Suppressor macrophage treated with lipopolysaccharide for 1 hour (primary cell): ENCODE data around the gene PTPRG.
"Not testable (repeated sequence)": the region's sequence is repeated elsewhere in the genome, so short reads cannot be mapped to it uniquely, and the experiment has no call there.

ENCODE experiments used
- DNase-seq, 3 donors: peaks; one replicate each; pipeline ENCODE4 v3.0.0-alpha.2; 2020 to 2022

PTPRG gene

DNA sequence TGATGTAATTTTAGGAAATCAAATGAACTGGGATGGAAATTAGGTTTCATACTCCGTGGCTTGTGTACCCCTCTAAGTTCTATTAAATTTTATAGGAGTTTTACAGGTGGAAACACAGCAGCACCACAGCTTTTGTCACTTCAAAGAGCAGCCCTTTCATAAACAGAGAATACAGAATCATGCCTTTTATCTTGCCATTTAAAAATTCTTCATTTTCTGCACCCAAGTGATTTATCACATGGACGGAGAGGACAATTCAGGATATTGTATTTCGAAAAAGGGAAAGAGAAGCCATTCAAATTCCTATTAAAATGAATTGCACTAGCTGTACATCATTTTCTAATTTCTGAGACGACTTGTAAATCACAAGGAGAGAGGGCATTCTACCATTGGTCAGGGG lies 245.4 kb downstream of the PTPRG start:
- DNase-seq, result no peak

DNA sequence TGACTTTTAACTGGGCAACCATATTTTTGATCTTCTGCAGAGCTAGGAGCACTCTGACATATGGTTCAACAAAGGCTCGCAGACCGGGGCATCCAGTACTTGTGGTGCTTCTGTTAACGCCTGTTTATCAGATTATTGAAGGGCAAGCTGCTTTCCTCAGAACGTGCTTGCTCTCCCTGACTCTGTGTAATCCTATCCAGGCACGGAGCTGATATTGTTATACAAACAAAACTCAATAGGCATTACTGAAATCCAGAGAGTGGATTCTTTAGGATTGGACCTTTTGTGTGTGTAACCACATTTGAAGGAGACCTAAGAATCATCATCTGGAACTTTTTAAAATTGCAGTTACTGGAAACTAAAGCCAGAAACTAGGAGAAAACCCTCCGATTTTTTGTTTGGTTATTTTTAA lies 246.5 kb downstream of the PTPRG start:
- no peak for DNase-seq

DNA sequence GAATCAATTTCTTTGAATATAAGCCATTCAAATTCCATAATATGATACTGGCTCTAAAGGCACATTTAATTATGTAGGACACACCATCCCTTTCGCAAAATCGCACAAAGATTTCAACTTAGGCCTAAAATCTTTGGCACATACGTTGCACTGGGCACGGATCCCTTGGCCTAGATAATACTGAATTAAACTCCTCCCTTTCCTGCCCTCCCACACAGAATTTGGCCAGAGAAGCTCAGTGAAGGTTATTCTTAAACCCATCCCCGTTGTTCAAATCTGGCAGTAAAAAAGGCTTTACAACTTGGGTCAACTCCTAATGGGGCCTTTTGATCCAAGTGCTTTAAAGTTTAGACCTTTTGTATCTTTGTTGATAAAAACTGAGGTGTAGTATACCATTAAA lies 247.2 kb downstream of the PTPRG start:
- DNase-seq, result no peak

DNA sequence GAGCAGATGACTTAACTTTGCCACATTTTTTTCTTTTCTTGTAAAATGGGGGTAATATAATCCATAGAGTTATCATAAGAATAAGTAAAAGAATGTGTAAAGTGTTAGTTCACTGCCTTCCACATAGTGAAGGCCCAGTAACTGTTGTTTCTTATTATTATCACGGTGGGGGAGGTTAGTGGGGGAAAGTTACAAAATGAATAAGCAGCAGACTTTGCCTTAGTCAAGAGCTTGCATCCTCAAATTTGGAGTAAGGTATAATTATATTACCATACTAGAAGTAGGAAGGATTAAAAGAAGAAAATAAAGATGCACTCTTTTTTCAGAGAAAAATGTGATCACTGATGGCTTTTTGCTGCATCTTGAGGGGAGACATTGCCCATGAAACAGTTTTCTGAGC lies 247.6 kb downstream of the PTPRG start:
- DNase-seq, result no peak

DNA sequence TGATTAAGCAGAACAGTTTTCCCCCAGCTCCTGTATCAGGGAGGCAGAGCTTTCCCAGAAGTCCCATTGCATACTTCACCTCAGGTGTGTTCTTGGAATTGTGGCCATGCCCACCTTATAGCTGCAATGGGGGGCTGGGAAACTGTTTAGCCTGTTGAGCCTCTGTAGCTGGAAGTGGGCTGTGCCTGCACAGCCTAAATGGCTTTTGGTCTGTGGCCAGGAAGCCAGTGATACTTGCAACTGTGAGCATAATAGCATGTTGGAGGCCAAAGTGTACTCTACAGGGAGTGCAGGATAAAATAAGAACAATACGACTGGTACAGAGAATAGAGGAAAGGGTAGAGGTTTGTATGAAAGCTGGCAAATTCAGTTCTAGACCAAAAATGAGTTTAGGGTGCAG lies 248.5 kb downstream of the PTPRG start:
- DNase-seq, result no peak

DNA sequence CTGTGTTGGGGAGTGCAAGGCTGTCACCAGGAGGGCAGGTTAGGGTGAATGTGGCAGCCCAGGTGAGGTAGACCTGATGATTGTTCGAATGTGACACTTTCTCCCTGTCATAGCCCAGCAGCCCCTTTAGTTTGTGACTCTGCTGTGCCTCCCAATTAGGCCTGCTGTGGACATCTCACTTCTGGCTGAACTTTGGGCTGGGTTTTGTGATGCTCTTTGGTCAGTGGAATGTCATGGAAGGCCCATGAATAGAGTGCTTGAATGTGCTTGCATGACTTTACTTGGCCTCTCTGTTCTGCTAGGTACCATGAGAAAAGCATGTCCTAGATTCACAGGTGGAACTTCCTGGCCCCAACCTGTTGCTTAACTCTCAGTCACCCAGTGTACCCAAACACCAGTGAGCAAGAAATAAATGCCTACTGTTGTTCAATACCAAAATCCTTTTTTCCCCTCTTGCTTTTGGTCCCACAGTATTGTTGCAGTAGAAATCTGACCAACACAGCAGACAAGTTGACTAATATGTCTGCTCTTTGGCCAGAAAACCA lies 249.7 kb downstream of the PTPRG start:
- DNase-seq, result no peak

DNA sequence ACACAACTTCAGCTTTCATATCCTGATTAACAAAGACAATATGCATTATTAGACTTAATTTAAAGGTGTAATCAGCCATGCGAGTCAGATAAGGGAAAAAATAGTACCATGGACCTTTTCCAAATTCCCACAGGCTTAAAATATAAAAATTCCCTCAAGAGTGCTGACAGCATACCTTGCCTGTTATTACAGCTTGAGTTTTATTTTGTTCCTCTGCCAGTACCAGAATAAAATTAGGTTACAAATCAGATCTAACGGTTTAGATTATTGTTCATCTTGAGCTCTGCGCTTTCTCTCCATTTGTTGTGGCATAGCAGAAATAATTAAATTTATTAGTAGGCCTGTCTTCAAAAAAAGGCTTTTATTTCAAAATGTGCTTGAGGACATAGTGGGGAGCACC lies 250.3 kb downstream of the PTPRG start:
- DNase-seq, result no peak

DNA sequence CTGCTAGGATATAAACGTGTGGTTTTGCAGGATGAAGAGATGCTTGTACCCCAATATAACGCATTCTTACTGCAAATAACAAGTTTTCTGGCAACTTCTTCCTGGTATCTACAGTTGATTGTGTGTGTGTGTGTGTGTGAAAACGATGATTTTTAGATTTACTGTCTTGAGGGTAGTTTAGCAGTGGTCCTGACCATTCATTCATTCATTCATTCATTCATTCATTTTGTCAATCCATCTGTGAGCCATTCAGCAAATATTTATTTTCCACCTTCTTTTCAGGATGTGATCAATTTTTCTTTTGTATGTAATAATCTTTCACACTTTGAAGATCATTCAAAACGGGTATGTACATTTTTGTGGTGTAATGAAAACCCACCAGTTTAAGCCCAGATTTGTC lies 250.7 kb downstream of the PTPRG start:
- no peak for DNase-seq

DNA sequence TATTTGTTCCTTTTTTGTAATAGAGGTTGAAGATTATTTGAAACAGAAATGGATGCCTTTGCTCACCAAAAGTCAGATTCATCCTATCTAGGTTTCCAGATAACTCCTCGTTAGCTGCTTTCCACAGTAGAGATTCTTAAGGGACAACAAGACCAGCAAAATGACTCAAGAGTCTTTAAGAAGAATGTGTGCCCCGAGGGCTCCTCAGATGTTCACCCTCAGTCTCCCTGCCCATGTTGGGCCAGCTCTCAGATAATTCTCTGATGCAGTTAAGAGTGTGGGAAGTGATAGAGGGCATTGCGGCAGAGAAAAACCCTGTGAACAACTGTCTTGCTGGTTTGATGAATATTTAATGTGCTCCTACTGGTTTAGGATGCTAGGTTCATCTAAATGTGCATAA lies 251.1 kb downstream of the PTPRG start:
- no peak for DNase-seq

DNA sequence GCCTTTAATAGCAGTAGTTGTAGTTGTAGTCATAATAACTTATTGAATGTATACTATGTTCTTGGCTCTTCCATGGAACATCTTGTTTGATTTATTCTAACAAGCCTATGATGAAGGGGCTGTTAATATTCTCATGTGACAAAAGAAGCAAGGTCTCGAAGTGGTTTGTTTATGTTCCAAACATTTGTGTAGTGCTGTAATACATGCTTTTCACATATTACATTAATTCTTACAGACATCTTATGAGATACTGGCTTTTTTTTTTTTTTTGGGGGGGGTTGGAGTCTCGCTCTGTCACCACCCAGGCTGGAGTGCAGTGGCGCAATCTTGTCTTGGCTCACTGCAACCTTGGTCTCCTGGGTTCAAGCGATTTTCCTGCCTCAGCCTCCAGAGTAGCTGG lies 252.3 kb downstream of the PTPRG start:
- DNase-seq, result no peak

DNA sequence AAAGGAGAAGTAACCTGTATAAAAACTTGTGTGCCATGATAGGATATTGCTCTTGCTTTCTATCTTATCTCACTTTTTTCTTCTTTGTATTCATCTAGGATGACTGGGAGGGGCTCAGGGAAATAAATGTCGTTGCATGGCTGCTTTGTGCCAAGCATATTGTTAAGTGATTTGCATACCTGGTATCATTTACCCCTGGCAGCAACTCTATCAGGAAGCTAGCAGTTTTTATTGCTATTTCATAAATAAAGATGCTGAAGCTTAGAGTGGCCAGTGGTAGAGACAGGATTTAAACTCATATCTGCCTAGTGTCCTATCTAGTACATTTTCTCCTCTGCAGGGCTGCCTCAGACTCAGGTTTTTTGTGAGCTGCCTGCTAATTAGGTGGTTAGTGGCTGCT lies 253.3 kb downstream of the PTPRG start:
- no peak for DNase-seq

DNA sequence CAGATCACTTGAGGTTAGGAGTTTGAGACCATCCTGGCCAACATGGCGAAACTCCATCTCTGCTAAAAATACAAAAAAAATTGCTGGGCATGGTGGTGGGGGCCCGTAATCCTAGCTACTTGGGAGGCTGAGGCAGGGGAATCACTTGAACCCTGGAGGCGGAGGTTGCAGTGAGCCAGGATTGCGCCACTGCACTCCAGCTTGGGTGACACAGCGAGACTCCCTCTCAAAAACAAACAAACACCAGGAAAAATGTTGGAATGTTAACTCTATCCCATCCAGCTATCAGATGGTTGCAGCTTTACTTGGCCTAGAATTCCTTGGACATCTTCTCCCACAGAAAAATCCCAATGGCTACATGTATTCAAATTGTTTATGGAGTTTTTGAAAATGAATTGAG lies 254.9 kb downstream of the PTPRG start:
- DNase-seq, result not testable (repeated sequence)

DNA sequence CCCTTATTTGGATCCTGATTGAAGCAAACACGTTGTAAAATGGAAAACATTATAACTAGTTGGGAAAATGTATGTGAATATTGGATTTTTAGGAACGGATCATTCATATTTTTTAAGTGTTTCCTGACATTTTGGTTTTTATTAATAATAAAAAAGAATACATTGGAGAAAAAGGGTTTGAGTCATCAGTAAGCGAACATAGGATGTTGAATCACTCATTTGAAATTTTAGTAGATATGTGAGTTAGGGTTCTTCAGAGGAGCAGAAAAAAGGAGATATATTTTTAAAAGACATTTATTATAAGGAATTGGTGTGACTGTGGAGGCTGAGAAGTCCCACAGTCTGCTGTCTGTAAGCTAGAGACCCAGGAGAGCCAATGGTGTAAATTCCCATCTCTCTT lies 258.5 kb downstream of the PTPRG start:
- DNase-seq, result no peak

DNA sequence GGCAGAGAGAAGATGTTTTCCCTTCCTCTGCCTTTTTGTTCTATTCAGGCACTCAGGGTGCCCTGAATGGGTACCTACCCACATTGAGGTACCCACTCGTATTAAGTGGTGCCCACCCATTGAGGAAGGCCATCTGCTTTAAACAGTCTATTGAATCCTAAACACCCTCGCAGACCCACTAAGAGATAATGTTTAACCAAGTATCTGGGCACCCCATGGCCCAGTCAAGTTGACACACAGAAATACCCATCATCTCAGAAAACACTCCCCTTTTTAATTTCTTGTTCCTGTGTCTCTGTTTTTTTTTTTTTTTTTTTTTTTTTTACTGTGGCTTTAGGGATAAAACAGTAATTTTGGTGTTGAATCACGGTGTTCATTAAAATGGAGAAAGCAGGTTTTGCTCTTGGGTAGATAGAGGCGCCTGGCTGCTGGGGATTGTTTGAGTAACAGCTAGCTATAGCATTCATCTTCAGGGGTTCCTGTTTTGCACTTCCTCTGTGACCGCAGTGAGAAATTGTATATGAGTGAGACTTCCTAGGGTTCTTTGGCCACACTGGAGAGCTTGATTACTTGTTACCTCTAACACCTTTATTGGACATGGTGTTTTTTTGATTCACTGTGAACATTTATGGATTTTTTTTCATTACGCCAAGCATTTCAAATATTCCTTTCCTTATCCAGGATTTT lies 259.1 kb downstream of the PTPRG start:
- DNase-seq, result peak in 1 of 3 donors; percentile 3

DNA sequence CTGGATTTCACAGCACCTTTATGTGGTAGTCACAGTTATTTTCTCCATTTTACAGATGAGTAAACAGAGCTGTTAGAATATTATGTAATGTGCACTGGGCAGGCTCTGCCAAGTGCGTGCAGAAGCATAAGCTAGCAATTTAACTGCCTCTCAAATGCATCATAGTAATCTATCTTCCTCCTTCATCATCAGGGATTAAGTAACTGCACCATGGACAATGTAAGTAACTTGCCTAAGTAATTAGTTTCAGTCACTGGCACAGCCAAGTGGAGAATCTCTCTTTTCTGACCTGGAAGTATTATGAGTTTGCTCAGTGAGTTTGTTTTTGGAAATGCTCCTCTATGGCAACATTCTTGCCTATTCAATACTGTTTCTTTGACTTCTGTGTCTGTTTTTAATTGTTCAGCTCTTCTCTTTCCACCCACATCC lies 260.5 kb downstream of the PTPRG start:
- DNase-seq, result no peak

DNA sequence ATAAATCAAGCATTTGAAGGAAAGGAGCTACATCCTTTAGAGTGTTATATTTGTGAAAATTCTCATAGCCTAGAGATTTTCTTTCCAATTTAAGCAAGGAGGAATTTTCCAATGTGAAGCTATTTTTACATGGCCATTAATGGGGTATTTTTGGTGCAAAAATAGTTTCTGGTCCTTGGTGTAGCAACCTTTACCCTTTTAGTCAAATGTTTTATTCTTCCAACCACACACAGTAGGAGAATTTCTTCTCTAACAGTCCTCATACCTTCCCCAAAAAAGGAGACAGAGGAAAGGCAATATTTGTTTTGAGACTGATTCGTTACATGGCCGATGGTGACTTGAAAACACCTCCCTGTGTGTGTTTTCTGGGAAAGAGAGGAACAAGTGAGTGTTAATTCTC lies 261.2 kb downstream of the PTPRG start:
- no peak for DNase-seq

DNA sequence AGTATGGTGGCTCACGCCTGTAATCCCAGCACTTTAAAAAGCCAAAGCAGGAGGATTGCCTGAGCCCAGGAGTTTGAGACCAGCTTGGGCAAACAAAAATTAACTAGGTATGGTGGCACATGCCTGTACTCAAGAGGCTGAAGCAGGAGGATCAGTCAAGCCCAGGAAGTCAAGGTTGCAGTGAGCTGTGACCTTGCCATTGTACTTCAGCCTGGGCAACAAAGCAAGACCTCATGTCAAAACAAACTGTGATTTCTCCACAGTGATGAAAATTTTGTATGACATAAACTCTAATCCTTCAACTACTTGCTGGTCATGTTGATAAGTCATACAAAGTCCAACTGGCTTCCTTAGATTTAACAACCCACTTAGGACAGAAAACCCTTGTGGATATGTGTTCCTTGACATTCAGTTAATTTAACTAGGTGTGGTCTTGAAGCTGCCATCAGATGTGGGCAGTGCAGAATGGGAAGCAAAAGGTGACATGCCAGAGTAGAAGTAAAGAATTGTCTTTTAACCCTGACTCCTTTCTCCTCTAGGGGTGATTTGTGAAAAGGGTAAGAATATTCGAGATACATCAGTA lies 263.3 kb downstream of the PTPRG start:
- DNase-seq, result no peak

DNA sequence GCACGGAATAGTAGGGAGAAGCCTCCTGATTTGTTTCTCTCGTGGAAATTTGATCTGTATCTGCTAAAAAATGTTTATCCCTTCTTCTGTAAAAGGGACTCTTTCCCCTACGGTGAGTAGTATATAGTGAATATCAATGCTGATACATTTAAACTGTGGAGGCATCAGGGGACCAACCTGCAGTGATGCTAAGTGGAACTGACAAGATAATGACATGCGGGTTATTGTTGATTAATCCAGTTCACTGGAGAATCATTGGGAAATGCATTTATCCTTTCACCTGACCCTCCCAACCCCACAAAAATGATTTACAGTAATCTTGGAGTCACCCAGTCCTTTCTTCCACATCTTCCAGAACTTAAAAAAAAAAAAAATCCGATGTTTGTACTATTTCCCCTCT lies 264.8 kb downstream of the PTPRG start:
- DNase-seq, result no peak

DNA sequence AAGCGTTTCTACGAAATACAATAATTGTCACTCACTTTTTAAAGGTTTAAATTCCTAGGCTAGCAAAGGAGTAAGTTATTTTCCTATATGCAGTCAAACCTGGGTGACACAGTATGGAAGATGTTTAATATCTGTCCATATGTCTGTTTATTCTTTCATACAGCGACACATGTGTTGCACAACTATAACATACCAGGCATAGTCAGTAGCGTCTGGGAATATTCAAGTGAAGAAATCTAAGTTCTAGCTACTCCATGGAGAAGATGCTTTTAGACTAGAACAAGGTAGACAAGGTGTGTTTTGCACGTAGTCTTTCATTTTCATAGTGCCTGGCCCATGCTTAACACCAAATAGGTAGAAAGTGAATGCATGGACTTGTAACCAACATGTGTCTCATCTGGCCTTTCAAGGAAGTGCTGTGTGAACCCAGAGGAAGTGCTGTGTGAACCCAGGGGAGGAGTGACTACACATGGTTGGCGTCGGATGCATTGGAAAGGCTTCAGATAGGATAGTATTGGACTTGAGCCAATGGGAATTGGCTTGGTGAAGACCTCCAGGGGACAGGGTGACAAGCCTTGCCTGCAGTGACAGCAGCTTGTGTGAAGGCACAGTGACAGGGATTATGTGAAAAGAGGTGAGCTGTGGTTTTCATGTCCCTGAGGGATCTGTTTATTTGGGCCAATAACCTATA lies 267.0 kb downstream of the PTPRG start:
- DNase-seq, result no peak

DNA sequence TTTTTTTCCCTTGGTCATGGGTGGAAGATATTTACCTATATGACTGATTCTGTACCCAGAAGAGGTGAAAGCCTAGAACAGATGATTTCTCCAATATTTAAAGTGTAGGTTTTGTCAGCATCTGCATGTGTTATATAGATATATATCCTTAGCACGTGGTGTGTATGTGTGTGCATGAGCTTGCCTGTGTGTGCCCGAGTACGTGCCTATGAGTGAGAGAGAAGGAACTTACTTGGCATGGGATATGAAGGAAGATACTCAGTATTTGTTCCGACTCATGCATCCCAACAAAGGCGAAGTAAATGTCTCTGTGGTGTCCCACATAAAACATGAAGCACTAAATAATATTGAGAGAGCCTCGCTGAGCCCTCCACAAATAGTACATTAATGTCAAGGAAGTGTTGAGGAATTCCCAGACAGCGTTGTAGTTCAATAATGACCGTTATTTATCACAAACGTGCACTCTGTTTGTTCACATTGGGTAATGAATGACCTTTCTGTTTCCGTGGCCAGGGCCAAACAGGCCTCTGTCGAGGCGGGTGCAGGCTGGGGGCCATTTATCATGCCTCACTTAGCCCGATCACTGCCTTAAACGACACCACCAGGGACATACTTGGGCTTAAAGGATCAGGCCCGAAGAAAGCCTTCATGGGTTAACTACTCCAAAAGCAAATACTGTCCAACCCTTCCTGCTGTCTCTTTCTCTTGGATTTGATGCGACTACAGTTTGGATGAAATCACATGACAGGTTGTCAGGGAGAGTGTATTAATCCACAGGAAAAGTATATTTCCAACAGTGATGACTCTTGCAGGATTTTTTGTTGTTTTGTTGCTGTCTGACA lies 267.7 kb downstream of the PTPRG start:
- no peak for DNase-seq

DNA sequence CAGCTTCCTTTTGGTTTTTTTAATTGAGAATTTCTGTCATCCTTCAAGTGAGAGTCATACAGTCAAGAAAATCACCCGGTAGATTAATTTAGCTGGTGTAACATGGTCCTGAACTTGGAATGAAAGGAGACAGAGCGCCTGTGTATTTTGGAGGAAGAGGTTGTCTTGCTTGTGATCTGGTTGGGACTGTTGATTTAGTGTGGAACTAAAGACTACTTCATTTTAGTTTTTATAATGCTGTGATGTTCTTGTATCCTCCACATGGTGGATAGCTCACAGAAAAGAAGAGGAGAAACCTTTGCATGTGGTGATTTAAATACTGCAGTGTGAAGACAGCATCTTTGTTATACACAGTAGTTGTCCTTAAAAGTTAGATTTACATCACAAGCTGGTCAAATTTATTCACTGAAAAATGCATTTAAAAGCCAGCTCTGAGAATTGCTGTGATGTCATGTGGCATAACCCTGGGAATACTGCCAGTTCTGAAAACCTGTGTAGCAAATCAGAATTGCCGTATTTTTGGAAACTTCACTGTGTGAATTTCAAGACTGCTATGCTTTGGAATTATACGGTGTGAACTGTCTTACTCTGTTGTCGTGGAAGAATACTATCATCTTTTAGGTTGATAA lies 268.5 kb downstream of the PTPRG start:
- no peak for DNase-seq

DNA sequence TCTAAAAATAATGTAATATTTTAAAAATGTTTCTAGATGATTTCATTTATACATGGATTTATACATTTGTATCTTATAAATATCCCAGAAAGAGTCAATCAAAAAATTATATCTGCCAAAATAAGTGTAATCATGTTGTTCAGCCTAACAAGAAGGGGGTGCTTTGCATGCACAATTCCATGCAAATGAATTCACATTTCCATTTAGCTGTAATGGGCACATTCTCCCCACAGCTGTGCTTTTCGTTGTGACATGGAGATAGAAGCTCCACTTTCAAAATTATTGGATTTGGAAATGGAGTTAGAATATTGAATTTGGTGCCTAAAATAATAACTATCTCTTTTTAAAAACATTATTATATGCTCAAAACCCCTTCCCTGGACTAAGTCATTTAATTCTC lies 270.6 kb downstream of the PTPRG start:
- DNase-seq, result no peak
